Mucosa of descending colon (tissue), 3 donors: ENCODE data around the gene ARHGEF16. TPM values are rescaled to one million over a fixed set of nuclear protein-coding genes. Genes with fewer than 3 reads are reported as not detected.

Experiments used
- ATAC-seq: fragments of 200-7000 bp; cut with Tn5 transposase; one replicate; pipeline ENCODE4 v1.9.1; 2020; ENCODE audit warnings: mild to moderate bottlenecking, moderate library complexity
- DNase-seq, 3 donors: peaks; one replicate each; pipeline ENCODE4 v3.0.0-alpha.2; 2020
- H3K36me3 ChIP-seq: fragments of 200-600 bp; one replicate; pipeline ENCODE4 v1.8.0; 2021; ENCODE audit warnings: low read depth, mild to moderate bottlenecking
- H3K4me1 ChIP-seq: fragments of 200-600 bp; one replicate; pipeline ENCODE4 v1.8.0; 2021; ENCODE audit warnings: low read depth, mild to moderate bottlenecking
- H3K4me3 ChIP-seq: fragments of 200-600 bp; one replicate; pipeline ENCODE4 v1.8.0; 2021; ENCODE audit warnings: mild to moderate bottlenecking
- H3K9me3 ChIP-seq: fragments of 200-600 bp; one replicate; pipeline ENCODE4 v1.8.0; 2021; ENCODE audit warnings: mild to moderate bottlenecking
- CTCF ChIP-seq: fragments of 200-600 bp; IDR thresholded peaks from one replicate; pipeline ENCODE4 v1.8.0; 2022; ENCODE audit warnings: antibody characterized with exemption, mild to moderate bottlenecking
- intact Hi-C, 2 donors: fragments of 100-400 bp; cut with DNase I in 1 of 2; cut with micrococcal nuclease in 1 of 2; formaldehyde crosslinking; loops; one replicate each; pipeline versions ENCODE4 v1.11.0 to v1.11.1; 2022; cut with DNase I, micrococcal nuclease
- total RNA-seq, 3 donors: library from RNA; stranded (reverse); fragmentation: NEBNext Ultra II Directional in 2 of 3; extraction: Animal tissue kit (Norgen Biotek cat#: 25700) in 2 of 3; gene quantifications; one replicate each; pipeline versions ENCODE4 v1.2.1 to v1.2.4, GENCODE V29; 2021 to 2023
- donor health status: DM: no; HTN: no; CAD: no; lungs with moderate emphysema.
- donor health status: DM: no; HTN: no; CAD: no.
- donor health status: DM: no; HTN: yes; CAD: no.

ARHGEF16 gene
- total RNA-seq, 3 donors from 2014 or later: 51.2 to 101 (median 90.2) TPM

- H3K36me3 ChIP-seq: no peaks in the 10 kb centered on the region
- no peak overlapping the region for H3K4me3 ChIP-seq
- DNase-seq (peak in 1 of 3 donors; percentile 23), ATAC-seq (no peak)
- no peaks in the 10 kb centered on the region for H3K9me3 ChIP-seq
- TF ChIP-seq CTCF: no peak
- intact Hi-C loops: no loop called here
- no peaks in the 10 kb centered on the region for H3K4me1 ChIP-seq
These were observed 13.6 kb upstream of the ARHGEF16 start for GRCh38 chr1:3440711-3441409.

GRCh38 chr1:3441410-3441847 is 13.0 kb upstream of the ARHGEF16 start:
- H3K4me1 ChIP-seq: no peaks in the 10 kb centered on the region
- DNase-seq (no peak), ATAC-seq (no peak)
- no peak overlapping the region for H3K4me3 ChIP-seq
- no peaks in the 10 kb centered on the region for H3K9me3 ChIP-seq
- no peak for TF ChIP-seq CTCF
- H3K36me3 ChIP-seq: no peaks in the 10 kb centered on the region
- intact Hi-C loops: no loop called here

- no peaks in the 10 kb centered on the region for H3K36me3 ChIP-seq
- intact Hi-C loops: no loop called here
- no peak for TF ChIP-seq CTCF
- no peaks in the 10 kb centered on the region for H3K4me1 ChIP-seq
- no peaks in the 10 kb centered on the region for H3K9me3 ChIP-seq
- no peak for ATAC-seq
- no peak overlapping the region for H3K4me3 ChIP-seq
- peak in 1 of 3 donors; percentile 19 for DNase-seq
These were observed 12.6 kb upstream of the ARHGEF16 start for GRCh38 chr1:3441880-3442279.

- DNase-seq (no peak), ATAC-seq (no peak)
- H3K4me1 ChIP-seq: no peaks in the 10 kb centered on the region
- intact Hi-C loops: no loop called here
- H3K9me3 ChIP-seq: no peaks in the 10 kb centered on the region
- H3K36me3 ChIP-seq: no peaks in the 10 kb centered on the region
- H3K4me3 ChIP-seq: no peak overlapping the region
- no peak for TF ChIP-seq CTCF
These were observed 12.1 kb upstream of the ARHGEF16 start for GRCh38 chr1:3442331-3442730.

GRCh38 chr1:3442901-3443300 is 11.6 kb upstream of the ARHGEF16 start:
- Histone ChIP-seq H3K4me1 (no peaks in the 10 kb centered on the region), H3K9me3 (no peaks in the 10 kb centered on the region), H3K36me3 (no peaks in the 10 kb centered on the region), H3K4me3 (no peak overlapping the region)
- DNase-seq (peak in 1 of 3 donors; percentile 18), ATAC-seq (no peak)
- intact Hi-C loops: no loop called here
- no peak for TF ChIP-seq CTCF
